GM19324 (cell line): Measurements from ENCODE around the gene ACBD3.

ENCODE experiments used
- ATAC-seq: cut with Tn5 transposase; IDR thresholded peaks from one replicate; pipeline ENCODE4 v1.9.1; 2021; ENCODE audit warnings: mild to moderate bottlenecking, moderate library complexity; ENCODE audit not compliant: unreplicated experiment, low FRiP score

ACBD3 gene

GRCh38 chr1:226202246-226202645 is 15.7 kb upstream of the ACBD3 start:
- ATAC-seq = no peak

DNA sequence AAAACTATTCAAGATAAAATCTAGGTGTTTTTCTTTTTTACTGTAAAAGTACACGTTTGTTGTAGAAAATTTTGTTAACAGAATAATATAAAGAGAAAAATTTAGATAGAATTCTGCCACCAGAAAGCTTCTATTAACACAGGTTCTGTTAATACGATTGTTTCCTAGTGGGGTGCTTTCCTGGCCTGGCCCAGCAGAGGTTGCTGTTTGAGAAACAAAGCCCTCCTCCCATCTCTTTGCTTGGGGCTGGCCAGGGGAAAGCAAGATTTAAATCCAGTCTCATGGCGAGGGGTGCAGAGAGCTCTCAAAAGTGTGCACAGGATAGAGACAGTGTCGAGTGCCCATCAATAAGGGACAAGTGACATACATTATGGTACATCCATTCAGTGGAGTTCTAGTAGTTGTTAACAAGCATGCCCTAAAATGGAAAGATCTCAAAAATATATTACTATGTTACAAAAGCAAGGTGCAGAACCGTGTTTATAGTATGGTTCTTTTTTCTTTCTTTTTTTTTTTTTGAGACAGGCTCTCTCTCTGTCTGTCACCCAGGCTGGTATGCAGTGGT is 14.6 kb upstream of the ACBD3 start:
- ATAC-seq = no peak

DNA sequence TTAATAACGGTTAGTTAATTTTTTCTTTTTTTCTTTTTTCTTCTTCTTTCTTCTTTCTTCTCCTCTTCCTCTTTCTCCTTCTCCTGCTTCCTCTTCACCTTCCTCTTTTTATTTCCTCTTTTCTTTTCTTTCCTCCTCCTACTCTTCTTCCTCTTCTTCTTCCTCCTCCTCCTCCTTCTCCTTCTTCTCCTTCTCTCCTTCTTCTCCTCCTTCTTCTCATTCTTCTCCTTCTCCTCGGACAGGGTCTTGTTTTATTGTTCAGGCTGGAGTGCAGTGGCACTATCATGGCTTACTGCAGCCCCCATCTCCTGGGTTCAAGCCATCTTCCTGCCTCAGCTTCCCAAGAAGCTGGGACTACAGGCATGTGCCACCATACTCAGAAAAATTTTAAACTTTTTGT is 13.4 kb upstream of the ACBD3 start:
- ATAC-seq = no peak

DNA sequence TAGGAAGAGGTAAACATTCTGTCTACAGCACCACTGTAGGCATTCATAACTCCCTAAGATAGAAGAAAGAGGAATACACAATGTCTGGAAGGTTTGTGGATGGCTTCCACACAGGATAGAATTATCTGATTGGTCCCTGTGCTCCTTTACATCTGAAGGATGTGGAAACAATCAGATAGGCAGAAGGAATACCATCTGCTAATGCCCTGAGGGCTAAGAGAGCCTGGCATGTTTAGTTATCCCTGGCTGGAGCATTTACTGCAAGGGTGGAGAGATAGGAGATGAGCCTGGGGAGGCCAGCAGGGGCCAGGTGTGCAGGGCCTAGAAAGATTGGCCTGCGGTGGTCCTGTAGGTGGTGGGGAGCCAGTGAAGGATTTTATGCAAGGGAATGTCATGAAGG is 8.6 kb upstream of the ACBD3 start:
- no peak for ATAC-seq

- no peak for ATAC-seq
Measured at GRCh38 chr1:226187380-226187779, 839 bp upstream of the ACBD3 start.

DNA sequence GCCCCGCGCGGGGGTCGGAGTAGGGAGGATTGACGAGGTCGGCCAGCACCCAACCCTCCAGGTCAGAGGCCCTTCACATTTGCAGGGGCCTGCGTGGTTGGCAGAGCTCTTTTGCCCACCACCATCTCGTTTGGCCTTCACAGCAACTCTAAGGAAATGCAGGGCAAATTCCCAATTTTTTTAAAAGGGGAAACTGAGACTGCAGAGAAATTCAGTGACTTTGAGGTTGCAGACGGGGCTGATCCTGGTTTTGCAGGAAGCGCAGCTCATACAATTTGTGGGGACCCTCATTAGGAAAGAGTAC is 430 bp upstream of the ACBD3 start:
- ATAC-seq = no peak

DNA sequence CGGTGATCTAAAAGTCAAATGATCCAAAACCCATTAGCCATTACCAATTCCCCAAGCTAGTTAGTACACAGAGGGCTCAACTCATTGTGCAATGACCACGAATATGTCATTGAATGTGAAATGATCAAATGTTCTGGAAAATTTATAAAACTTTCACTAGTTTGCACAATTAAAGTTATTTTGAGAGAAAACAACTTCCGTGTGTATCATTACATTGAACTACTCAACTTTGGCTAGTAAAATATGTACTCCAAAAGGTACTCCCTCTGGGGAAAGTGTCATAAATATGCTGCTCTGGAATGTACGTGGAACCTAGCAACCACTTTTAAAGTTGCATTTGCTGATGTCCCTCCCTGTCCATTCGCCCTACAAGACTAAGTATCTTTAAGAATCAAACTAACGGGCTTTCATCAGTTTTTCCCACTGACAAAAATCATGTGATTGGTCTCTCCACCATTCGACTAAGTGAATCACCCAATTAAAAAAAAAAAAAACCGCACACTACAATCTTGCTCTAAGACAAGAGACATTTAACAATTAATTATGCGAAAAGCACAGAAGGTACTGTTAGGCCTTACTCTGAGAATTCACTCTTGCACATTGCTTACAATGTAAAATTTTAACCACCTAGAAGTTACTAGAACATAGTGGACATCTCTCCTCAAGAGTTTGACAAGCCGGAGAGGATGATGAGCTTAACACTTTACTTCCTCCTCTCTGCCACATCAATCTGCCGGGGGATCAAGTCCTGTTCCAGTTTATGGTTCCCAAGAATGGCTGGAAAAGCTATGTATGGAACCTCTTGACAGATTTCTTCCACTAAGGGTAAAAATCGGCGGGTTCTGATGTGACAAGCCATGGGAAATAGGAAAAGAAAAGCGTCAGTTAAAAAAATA is 1.2 kb downstream of the ACBD3 start:
- no peak for ATAC-seq

- ATAC-seq = no peak
Measured at GRCh38 chr1:226181996-226182714, 4.4 kb downstream of the ACBD3 start.

GRCh38 chr1:226176870-226177269 is 9.7 kb downstream of the ACBD3 start:
- ATAC-seq = no peak

DNA sequence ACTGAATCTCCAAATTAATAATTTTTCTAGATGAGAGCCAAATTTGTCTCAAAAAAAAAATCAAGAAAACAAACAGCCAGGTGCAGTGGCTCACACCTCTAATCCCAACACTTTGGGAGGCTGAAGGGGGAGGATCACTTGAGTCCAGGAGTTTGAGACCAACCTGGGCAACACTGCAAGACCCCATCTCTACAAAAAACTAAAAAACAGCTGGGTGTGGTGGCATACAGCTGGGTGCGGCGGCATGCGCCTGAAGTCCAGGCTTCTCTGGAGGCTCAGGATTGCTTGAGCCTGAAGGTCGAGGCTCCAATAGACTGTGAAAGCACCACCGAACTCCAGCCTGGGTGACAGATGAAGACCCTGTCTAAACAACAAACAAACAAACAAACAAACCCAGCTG is 14.0 kb downstream of the ACBD3 start:
- ATAC-seq = no peak

DNA sequence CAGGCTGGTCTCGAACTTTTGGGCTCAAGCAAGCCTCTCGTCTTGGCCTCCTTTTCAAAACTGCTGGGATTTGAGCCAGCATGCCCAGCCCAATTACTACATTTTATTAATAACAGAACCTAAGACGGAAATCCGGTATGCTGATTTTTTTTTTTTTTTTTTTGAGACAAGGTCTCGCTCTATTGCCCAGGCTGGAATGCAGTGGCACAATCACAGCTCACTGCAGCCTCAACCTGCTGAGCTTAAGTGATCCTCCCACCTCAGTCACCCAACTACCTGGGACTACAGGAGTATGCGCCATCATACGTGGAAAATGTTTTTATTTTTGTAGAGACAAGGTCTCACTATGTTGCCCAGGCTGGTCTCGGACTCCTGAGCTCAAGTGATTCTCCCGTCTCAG is 20.2 kb downstream of the ACBD3 start:
- ATAC-seq = no peak

- ATAC-seq = no peak
Measured at GRCh38 chr1:226164154-226164553, 22.4 kb downstream of the ACBD3 start.

GRCh38 chr1:226162898-226163297 is 23.6 kb downstream of the ACBD3 start:
- no peak for ATAC-seq

- ATAC-seq = no peak
Measured at GRCh38 chr1:226158983-226159382, 27.6 kb downstream of the ACBD3 start.

DNA sequence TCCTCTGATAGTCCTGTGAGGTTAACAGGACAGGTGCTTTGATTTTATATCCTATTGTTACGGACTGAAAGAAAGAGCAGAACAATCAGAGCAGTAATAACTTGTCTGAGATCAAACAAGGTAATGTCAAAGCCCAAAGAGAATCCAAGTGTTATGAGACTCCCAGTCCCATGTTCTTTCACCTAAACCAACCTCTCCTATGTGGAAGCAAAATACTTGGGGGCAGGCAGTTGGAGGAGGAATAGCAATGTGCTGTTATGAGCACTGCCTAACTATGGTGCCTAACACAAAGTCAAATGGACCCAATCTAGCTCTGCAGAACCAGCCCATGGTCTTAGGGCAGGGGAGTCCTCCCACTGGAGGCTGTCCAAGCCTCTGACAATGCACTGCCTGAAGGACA is 28.1 kb downstream of the ACBD3 start:
- no peak for ATAC-seq

- no peak for ATAC-seq
Measured at GRCh38 chr1:226157761-226158316, 28.7 kb downstream of the ACBD3 start.

DNA sequence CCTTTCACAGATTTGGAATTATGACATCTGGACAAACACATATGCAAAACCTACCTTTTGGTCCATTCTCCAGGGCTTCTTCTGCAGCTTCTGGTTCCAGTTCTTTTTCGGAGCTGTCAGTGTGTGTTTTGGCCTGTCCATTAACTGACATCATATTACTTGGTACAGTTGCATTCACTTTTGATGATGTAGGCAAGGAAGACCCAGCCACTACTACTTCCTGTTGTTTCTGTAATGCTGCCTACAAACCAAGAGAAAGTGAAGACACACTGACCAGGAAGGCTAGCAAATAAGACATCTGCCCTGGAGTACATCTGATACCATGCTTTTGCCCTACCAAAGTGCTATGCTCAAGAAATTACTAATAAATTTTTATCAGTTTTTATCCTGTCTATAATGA is 31.9 kb downstream of the ACBD3 start:
- no peak for ATAC-seq

DNA sequence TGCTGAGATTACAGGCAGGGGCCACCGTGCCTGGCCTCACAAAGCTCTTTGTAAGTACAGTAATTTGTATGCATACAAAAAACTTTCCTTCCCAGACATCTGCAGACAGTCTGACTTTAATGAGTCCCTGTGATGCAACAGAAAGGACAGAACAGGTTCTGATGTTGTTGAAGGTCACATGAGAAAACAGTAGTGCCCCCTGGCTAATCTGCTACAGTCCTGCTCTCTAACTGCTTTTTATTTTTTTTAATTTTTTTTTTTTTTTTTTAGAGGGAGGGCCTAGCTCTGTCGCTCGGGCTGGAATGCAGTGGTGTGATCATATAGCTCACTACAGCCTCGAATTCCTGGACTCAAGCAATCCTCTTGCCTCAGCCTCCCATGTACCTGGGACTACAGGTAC is 36.7 kb downstream of the ACBD3 start:
- no peak for ATAC-seq

GRCh38 chr1:226148121-226148648 is 38.4 kb downstream of the ACBD3 start:
- no peak for ATAC-seq

GRCh38 chr1:226144045-226144444 is 42.5 kb downstream of the ACBD3 start:
- no peak for ATAC-seq

DNA sequence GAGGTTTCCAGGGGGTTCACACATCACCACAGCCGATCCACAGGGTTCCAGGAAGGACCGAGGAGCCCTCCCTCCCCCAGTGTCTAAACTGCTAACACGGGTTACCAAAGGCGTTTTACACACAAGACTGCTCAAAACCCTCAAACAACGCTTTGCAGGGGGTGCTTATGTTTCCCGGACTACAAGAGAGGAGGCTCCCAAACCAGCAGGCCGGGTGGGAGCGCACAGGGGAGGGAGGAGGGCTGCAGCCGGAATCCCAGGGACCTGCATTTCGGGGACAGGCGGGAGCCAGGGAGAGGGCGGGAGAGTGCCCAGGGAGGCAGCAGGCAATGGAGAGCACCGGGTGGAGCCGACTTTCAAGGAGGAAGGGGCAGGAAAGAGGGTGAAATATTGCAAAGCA is 50.8 kb downstream of the ACBD3 start:
- no peak for ATAC-seq
